IMR-90 (cell line): ENCODE data around the gene MBL2.

Source experiments
- BHLHE40 ChIP-seq: fragments of 150-350 bp; IDR thresholded peaks from 2 replicates; pipeline ENCODE4 v1.6.1; 2016; ENCODE audit warnings: mild to moderate bottlenecking, low read depth, low read length
- CEBPB ChIP-seq: IDR thresholded peaks from 2 replicates; pipeline ENCODE4 v1.6.1; 2012; ENCODE audit warnings: low read depth, low read length, improper control_type of control experiment
- FOS ChIP-seq: fragments of 150-350 bp; IDR thresholded peaks from 2 replicates; pipeline ENCODE4 v1.6.1; 2016; ENCODE audit warnings: low read depth, low read length
- MAFK ChIP-seq: IDR thresholded peaks from 2 replicates; pipeline ENCODE4 v1.6.1; 2012; ENCODE audit warnings: low read depth, low read length, improper control_type of control experiment
- MAZ ChIP-seq: IDR thresholded peaks from 2 replicates; pipeline ENCODE4 v1.6.1; 2012; ENCODE audit warnings: low read depth, mild to moderate bottlenecking, low read length, improper control_type of control experiment, moderate library complexity, borderline replicate concordance
- MXI1 ChIP-seq: IDR thresholded peaks from 2 replicates; pipeline ENCODE4 v1.6.1; 2012; ENCODE audit warnings: low read depth, mild to moderate bottlenecking, low read length, moderate library complexity, borderline replicate concordance
- NFE2L2 ChIP-seq: fragments of 150-350 bp; IDR thresholded peaks from 2 replicates; pipeline ENCODE4 v1.6.1; 2016; ENCODE audit warnings: low read depth, mild to moderate bottlenecking, low read length
- POLR2A ChIP-seq: IDR thresholded peaks from 2 replicates; pipeline ENCODE4 v1.6.1; 2012; ENCODE audit warnings: mild to moderate bottlenecking, low read depth, low read length
- RAD21 ChIP-seq: IDR thresholded peaks from 2 replicates; pipeline ENCODE4 v1.6.1; 2012; ENCODE audit warnings: low read length, improper control_type of control experiment
- SMC3 ChIP-seq: fragments of 150-350 bp; IDR thresholded peaks from 2 replicates; pipeline ENCODE4 v1.6.1; 2016; ENCODE audit warnings: low read depth, mild to moderate bottlenecking, antibody characterized with exemption, low read length, moderate library complexity
- TF ChIP-seq, protein P1 (sequence below): conservative IDR thresholded peaks from 2 replicates; pipeline ENCODE4 v1.5.1; 2012; ENCODE audit warnings: mild to moderate bottlenecking, low read depth, low read length, improper control_type of control experiment
- TF ChIP-seq, protein P2 (sequence below): fragments of 150-350 bp; IDR thresholded peaks from 2 replicates; pipeline ENCODE4 v1.6.1; 2017; ENCODE audit warnings: mild to moderate bottlenecking, antibody characterized with exemption, low read length, low read depth

GRCh38 chr10:52751337-52751736 lies 21.2 kb downstream of the MBL2 start:
- TF ChIP-seq, protein P1, sequence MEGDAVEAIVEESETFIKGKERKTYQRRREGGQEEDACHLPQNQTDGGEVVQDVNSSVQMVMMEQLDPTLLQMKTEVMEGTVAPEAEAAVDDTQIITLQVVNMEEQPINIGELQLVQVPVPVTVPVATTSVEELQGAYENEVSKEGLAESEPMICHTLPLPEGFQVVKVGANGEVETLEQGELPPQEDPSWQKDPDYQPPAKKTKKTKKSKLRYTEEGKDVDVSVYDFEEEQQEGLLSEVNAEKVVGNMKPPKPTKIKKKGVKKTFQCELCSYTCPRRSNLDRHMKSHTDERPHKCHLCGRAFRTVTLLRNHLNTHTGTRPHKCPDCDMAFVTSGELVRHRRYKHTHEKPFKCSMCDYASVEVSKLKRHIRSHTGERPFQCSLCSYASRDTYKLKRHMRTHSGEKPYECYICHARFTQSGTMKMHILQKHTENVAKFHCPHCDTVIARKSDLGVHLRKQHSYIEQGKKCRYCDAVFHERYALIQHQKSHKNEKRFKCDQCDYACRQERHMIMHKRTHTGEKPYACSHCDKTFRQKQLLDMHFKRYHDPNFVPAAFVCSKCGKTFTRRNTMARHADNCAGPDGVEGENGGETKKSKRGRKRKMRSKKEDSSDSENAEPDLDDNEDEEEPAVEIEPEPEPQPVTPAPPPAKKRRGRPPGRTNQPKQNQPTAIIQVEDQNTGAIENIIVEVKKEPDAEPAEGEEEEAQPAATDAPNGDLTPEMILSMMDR, result no peak
- no peak for TF ChIP-seq POLR2A
- no peak for TF ChIP-seq CEBPB
- no peak for TF ChIP-seq BHLHE40
- no peak for TF ChIP-seq RAD21
- no peak for TF ChIP-seq MAZ
- TF ChIP-seq SMC3, result no peak
- no peak for TF ChIP-seq NFE2L2
- TF ChIP-seq MAFK, result no peak
- TF ChIP-seq FOS, result no peak
- TF ChIP-seq, protein P2, sequence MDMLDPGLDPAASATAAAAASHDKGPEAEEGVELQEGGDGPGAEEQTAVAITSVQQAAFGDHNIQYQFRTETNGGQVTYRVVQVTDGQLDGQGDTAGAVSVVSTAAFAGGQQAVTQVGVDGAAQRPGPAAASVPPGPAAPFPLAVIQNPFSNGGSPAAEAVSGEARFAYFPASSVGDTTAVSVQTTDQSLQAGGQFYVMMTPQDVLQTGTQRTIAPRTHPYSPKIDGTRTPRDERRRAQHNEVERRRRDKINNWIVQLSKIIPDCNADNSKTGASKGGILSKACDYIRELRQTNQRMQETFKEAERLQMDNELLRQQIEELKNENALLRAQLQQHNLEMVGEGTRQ, result no peak
- TF ChIP-seq MXI1, result no peak
